Naive B cell (primary cell): Measurements from ENCODE around the gene ERCC8. TPM values are rescaled to one million over a fixed set of nuclear protein-coding genes. Genes with fewer than 3 reads are reported as not detected.

Experiments
- ATAC-seq, 2 donors: fragments of 150-1000 bp; cut with Tn5 transposase; 2 replicates each; pipeline ENCODE4 v1.10.0; 2021; ENCODE audit warnings: low read depth in 2 of 2, mild to moderate bottlenecking in 2 of 2, moderate library complexity in 2 of 2
- DNase-seq: peaks from one replicate; pipeline ENCODE4 v3.0.0; 2022
- H3K27ac Mint-ChIP-seq, 6 donors: one replicate each; pipeline ENCODE4 v1.8.0; 2020 to 2022; ENCODE audit warnings: mild to moderate bottlenecking in 6 of 6, mixed read lengths in 6 of 6, moderate library complexity in 5 of 6, inconsistent platforms in 2 of 6
- H3K27me3 Mint-ChIP-seq, 3 donors: one replicate each; pipeline ENCODE4 v1.8.0; 2021 to 2022; ENCODE audit warnings: mixed read lengths in 3 of 3, mild to moderate bottlenecking in 1 of 3
- H3K36me3 Mint-ChIP-seq, 2 donors: one replicate each; pipeline ENCODE4 v1.8.0; 2020 to 2022; ENCODE audit warnings: mixed read lengths in 2 of 2, inconsistent platforms in 1 of 2, mild to moderate bottlenecking in 1 of 2
- H3K4me1 Mint-ChIP-seq, 3 donors: one replicate each; pipeline ENCODE4 v1.8.0; 2020 to 2022; ENCODE audit warnings: mixed read lengths in 3 of 3, inconsistent platforms in 1 of 3, mild to moderate bottlenecking in 1 of 3, moderate library complexity in 1 of 3
- H3K4me3 Mint-ChIP-seq, 8 donors: one replicate each; pipeline ENCODE4 v1.8.0; 2020 to 2022; ENCODE audit warnings: mild to moderate bottlenecking in 8 of 8, mixed read lengths in 8 of 8, moderate library complexity in 8 of 8, inconsistent platforms in 2 of 8
- H3K9me3 Mint-ChIP-seq, 7 donors: one replicate each; pipeline ENCODE4 v1.8.0; 2020 to 2022; ENCODE audit warnings: mixed read lengths in 7 of 7, mild to moderate bottlenecking in 5 of 7, inconsistent platforms in 2 of 7, moderate library complexity in 1 of 7
- polyA plus RNA-seq, 6 donors: library from polyadenylated mRNA; unstranded; fragments of 300-500 nt; fragmentation: Illumina TruSeq; gene quantifications; one replicate each; pipeline ENCODE4 v1.2.3, GENCODE V29; 2021; ENCODE audit warnings: low read depth in 6 of 6

Gene ERCC8
- polyA plus RNA-seq, 6 donors from 2014 or later: 8.5 to 15.9 (median 13.0) TPM

DNA sequence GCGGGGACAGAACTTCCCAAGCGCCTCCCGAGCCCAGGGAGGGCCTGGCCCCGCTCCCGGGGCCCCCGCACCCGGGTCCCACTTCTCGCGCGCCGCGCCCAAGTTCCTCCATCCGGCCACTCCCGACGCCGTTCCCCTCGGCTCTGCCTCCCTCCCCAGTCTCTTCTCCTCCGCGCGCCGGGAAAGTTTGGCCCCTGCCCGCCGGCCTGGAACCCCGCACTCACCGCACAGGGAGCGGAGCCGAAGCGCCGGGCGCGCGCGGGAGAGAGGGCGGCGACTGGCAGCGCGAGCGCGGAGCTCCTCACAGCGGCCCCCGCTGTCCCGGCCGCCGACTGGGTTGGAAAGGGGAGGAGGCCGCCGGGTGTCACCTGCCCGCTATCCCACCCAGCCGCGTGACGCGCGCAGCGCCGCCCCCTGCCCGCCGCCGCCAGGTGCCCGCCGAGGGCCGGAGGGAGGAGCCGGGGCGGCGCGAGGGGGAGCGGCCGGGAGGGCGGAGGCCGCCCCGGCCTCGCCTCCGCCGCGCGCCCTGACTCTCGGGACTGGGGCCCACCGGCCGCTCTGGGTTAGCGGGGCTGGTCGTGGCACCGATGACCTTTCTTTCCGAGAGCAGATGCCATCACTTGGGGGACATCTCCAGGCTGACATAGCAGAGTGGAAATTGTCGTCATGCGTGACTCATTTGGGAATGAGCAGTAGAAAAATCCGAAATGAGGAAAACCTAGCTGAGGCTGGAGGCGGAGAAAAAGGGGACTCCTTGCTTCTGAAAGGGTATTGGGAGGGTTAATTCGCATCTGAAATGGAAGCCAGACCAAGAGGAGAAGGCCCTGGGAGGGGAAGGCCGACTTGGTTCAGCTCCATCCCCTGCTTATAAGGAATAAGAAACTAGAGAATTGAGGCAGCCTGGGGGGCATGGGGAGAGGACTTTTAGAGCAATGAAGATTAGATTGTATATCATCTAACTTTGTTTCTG, 100.6 kb downstream of the ERCC8 start, which contains the start of gene ELOVL7:
Gene ELOVL7 (minus strand): TSS at position 334 of the 970 bp plus-strand sequence. CDS start 56,872 bp downstream, outside the sequence.
- Mint-ChIP-seq H3K4me1 (peaks cover 5 to 14% (median 8%) of the 10 kb centered on the region in 3 donors), H3K27me3 (peaks cover 51 to 58% (median 55%) of the 10 kb centered on the region in 3 donors), H3K9me3 (no peaks in the 10 kb centered on the region), H3K27ac (peak within 1 kb of the TSS in 1 of 6 donors; percentile 81), H3K36me3 (peaks cover 0 to 4% of the 10 kb centered on the region in 2 donors), H3K4me3 (peak within 1 kb of the TSS; percentile 63 to 87 (median 81))
- peak; percentile 85 to 86 for ATAC-seq
- DNase-seq: peak; percentile 23

GRCh38 chr5:60843386-60843935, 101.4 kb downstream of the ERCC8 start:
- H3K27ac Mint-ChIP-seq: no peak overlapping the region
- H3K27me3 Mint-ChIP-seq: peaks cover 51 to 58% (median 55%) of the 10 kb centered on the region in 3 donors
- H3K9me3 Mint-ChIP-seq: no peaks in the 10 kb centered on the region
- peak overlapping the region; percentile 53 to 87 (median 78) for H3K4me3 Mint-ChIP-seq
- H3K36me3 Mint-ChIP-seq: peaks cover 0 to 4% of the 10 kb centered on the region in 2 donors
- ATAC-seq (no peak), DNase-seq (no peak)
- peaks cover 5 to 14% (median 8%) of the 10 kb centered on the region in 3 donors for H3K4me1 Mint-ChIP-seq

DNA sequence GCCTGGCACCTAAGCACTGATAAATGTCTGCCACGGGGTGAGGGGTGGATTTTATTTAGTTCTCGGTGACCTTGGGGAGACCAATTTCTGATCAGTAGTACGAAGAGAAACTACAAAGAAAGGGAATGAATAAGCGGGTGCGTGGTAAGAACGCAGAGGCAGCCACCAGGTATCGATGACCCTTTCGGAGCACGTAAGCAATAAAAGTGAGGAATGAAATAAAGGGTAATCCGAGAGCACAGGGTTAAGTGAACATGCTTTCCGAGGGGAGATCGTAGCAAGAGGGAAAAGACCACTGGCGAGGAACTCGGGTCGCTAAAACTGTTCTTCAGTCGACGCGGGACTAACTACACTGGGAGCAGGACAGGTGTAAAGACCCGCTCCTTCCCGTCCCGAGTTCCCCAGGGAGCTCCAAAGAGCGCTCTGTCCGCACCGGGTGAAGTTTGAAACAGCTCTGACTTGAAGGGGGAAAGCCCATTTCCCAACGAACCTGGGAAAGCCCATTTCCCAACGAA, 101.9 kb downstream of the ERCC8 start:
- ATAC-seq: no peak
- H3K9me3 Mint-ChIP-seq: no peaks in the 10 kb centered on the region
- H3K27ac Mint-ChIP-seq: no peak overlapping the region
- peak overlapping the region; percentile 53 to 87 (median 78) for H3K4me3 Mint-ChIP-seq
- H3K4me1 Mint-ChIP-seq: peaks cover 5 to 14% (median 8%) of the 10 kb centered on the region in 3 donors
- DNase-seq: no peak
- peaks cover 51 to 58% (median 55%) of the 10 kb centered on the region in 3 donors for H3K27me3 Mint-ChIP-seq
- peaks cover 0 to 4% of the 10 kb centered on the region in 2 donors for H3K36me3 Mint-ChIP-seq

DNA sequence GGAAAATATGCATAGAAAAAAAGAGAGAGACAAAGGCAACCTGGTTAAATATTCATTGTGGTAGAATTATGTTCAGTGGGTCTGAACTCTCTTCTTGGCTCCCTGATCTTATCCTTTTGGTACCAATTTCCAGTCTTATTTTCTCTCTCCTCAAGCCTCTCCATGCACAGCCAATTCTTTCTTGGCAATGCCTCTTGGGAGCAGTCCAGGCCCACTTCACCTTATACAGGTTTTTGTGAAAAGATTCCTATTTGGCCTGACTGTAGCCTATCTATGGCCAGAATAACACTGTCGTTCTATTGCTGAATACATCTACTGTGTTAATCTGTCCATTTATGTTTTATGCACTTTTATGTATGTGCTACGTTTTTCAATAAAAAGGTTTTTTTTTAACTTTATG, 103.5 kb downstream of the ERCC8 start:
- no peak for ATAC-seq
- peaks cover 5 to 14% (median 8%) of the 10 kb centered on the region in 3 donors for H3K4me1 Mint-ChIP-seq
- H3K9me3 Mint-ChIP-seq: no peaks in the 10 kb centered on the region
- H3K27ac Mint-ChIP-seq: no peak overlapping the region
- peaks cover 45 to 53% (median 48%) of the 10 kb centered on the region in 3 donors for H3K27me3 Mint-ChIP-seq
- no peak overlapping the region for H3K4me3 Mint-ChIP-seq
- H3K36me3 Mint-ChIP-seq: peaks cover 0 to 4% of the 10 kb centered on the region in 2 donors
- no peak for DNase-seq

GRCh38 chr5:60836131-60836530, 108.7 kb downstream of the ERCC8 start:
- no peak overlapping the region for H3K4me3 Mint-ChIP-seq
- no peaks in the 10 kb centered on the region for H3K36me3 Mint-ChIP-seq
- no peaks in the 10 kb centered on the region for H3K4me1 Mint-ChIP-seq
- H3K27me3 Mint-ChIP-seq: peaks cover 8 to 14% (median 10%) of the 10 kb centered on the region in 3 donors
- DNase-seq (no peak), ATAC-seq (no peak)
- no peaks in the 10 kb centered on the region for H3K9me3 Mint-ChIP-seq
- no peak overlapping the region for H3K27ac Mint-ChIP-seq

GRCh38 chr5:60835554-60835953, 109.3 kb downstream of the ERCC8 start:
- DNase-seq (no peak), ATAC-seq (no peak)
- Mint-ChIP-seq H3K4me3 (no peak overlapping the region), H3K27me3 (peaks cover 7 to 14% (median 9%) of the 10 kb centered on the region in 3 donors), H3K27ac (no peak overlapping the region), H3K9me3 (no peaks in the 10 kb centered on the region), H3K4me1 (no peaks in the 10 kb centered on the region), H3K36me3 (no peaks in the 10 kb centered on the region)

- Mint-ChIP-seq H3K9me3 (no peaks in the 10 kb centered on the region), H3K4me3 (no peak overlapping the region), H3K27me3 (peaks cover 0 to 4% (median 0%) of the 10 kb centered on the region in 3 donors), H3K4me1 (no peaks in the 10 kb centered on the region), H3K27ac (no peak overlapping the region), H3K36me3 (no peaks in the 10 kb centered on the region)
- ATAC-seq (no peak), DNase-seq (no peak)
Measured at GRCh38 chr5:60833520-60833919, 111.3 kb downstream of the ERCC8 start.

GRCh38 chr5:60830581-60831127, 114.2 kb downstream of the ERCC8 start:
- H3K4me3 Mint-ChIP-seq: no peak overlapping the region
- ATAC-seq (no peak), DNase-seq (no peak)
- H3K36me3 Mint-ChIP-seq: no peaks in the 10 kb centered on the region
- H3K9me3 Mint-ChIP-seq: no peaks in the 10 kb centered on the region
- H3K27me3 Mint-ChIP-seq: peaks cover 0 to 2% (median 0%) of the 10 kb centered on the region in 3 donors
- H3K4me1 Mint-ChIP-seq: no peaks in the 10 kb centered on the region
- no peak overlapping the region for H3K27ac Mint-ChIP-seq

DNA sequence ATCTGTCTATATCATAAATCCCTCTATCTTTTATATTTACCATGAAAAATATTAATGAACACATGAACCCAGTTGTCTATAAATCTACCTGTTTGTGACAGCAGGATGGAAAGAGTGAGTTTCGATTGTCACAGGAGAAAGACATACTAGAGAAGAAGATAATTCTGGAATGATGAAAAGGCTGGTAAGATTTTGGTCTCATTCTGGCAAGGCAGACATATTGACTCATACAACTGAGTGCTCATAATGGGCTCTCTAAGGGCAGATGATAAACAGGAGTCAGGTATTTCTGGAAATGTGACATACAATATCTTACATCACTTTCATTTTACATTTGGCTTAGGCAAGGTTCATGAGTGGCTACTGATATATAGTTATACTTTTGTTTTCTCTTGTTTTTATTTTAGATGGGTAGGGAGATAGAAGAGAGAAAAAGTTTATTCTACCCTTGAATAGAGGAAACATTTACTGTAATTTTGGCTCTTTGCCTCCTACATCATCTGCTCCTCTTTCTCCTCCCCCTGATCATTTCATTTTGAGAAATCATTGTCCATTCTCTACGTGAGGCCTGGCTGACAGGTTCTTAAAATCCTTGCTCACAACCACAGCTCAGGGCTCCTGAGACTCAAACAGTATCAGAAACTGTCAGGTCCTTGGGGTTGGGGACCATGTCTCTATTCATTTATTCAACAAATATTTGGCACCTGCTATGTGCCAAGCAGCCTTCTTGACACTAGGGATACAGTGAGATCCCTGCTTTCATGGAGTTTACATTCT, 115.2 kb downstream of the ERCC8 start:
- no peaks in the 10 kb centered on the region for H3K4me1 Mint-ChIP-seq
- H3K4me3 Mint-ChIP-seq: no peak overlapping the region
- no peak for DNase-seq
- no peaks in the 10 kb centered on the region for H3K27me3 Mint-ChIP-seq
- no peak for ATAC-seq
- H3K27ac Mint-ChIP-seq: no peak overlapping the region
- no peaks in the 10 kb centered on the region for H3K36me3 Mint-ChIP-seq
- H3K9me3 Mint-ChIP-seq: no peaks in the 10 kb centered on the region

GRCh38 chr5:60827201-60827600, 117.7 kb downstream of the ERCC8 start:
- H3K27ac Mint-ChIP-seq: no peak overlapping the region
- DNase-seq (no peak), ATAC-seq (no peak)
- H3K9me3 Mint-ChIP-seq: no peaks in the 10 kb centered on the region
- no peaks in the 10 kb centered on the region for H3K4me1 Mint-ChIP-seq
- H3K27me3 Mint-ChIP-seq: no peaks in the 10 kb centered on the region
- no peaks in the 10 kb centered on the region for H3K36me3 Mint-ChIP-seq
- no peak overlapping the region for H3K4me3 Mint-ChIP-seq

DNA sequence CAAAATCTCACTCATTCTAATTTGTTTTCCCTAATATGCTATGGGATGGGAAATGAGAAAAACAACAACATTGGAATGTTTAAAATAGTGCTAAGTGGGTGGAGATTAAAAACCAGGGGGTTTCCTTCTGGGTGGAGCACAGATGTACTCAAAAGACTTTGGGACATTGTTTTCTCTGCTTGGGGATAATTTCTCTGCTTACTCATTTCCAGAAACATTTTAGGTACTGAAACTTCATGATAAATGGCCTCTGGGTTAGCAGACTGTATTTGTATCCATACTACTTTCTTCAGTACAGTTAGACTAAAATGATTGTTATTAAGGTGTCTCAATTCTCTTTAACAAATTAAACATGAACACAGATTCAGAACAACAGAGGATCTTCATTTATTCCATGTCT, 118.2 kb downstream of the ERCC8 start:
- no peaks in the 10 kb centered on the region for H3K27me3 Mint-ChIP-seq
- ATAC-seq (no peak), DNase-seq (no peak)
- H3K4me1 Mint-ChIP-seq: no peaks in the 10 kb centered on the region
- no peaks in the 10 kb centered on the region for H3K36me3 Mint-ChIP-seq
- no peak overlapping the region for H3K4me3 Mint-ChIP-seq
- H3K9me3 Mint-ChIP-seq: no peaks in the 10 kb centered on the region
- no peak overlapping the region for H3K27ac Mint-ChIP-seq
